ENCODE data around the gene NID1. TPM values are rescaled to one million over a fixed set of nuclear protein-coding genes. Genes with fewer than 3 reads are reported as not detected.

The NID1 gene
- total and polyA plus RNA-seq, 7 donors, result 12.0 to 31.8 (median 22.2) TPM

DNA sequence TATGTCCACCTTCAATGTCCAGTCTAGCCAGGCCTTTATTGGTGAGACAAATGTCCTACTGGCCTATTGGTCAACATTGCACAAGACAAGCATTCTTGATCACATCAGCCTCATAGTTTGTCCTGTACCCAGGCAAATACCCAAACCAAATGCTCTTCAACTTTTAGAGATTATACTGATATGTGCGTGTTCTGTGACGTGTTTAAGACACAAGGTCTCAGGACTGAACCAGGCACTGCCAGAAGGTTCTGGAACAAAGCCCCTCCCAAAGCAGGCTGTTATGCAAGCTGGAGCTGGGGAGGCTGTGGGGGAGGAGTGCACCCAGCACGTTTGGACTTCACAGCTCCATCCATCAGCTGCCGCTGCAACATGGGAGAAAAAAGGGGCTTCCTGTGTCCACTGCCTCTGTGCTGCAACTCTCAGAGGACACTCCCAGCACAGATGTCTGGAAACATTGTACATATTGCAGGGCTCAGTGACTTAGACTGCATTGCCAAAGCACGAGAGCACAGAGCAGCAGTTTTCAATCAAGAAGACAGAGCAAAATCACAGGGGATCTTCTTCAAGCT is 45.9 kb downstream of the NID1 start:
- no peak overlapping the region for H3K4me3 ChIP-seq
- peak overlapping the region; percentile 68 for H3K27ac ChIP-seq
- TF ChIP-seq, protein P1, sequence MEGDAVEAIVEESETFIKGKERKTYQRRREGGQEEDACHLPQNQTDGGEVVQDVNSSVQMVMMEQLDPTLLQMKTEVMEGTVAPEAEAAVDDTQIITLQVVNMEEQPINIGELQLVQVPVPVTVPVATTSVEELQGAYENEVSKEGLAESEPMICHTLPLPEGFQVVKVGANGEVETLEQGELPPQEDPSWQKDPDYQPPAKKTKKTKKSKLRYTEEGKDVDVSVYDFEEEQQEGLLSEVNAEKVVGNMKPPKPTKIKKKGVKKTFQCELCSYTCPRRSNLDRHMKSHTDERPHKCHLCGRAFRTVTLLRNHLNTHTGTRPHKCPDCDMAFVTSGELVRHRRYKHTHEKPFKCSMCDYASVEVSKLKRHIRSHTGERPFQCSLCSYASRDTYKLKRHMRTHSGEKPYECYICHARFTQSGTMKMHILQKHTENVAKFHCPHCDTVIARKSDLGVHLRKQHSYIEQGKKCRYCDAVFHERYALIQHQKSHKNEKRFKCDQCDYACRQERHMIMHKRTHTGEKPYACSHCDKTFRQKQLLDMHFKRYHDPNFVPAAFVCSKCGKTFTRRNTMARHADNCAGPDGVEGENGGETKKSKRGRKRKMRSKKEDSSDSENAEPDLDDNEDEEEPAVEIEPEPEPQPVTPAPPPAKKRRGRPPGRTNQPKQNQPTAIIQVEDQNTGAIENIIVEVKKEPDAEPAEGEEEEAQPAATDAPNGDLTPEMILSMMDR (IDR thresholded peaks at IDR 0.05), result no peak
- DNase-seq (peak; percentile 84 to 93), ATAC-seq (peak; percentile 68 to 80 (median 77))
- H3K9me3 ChIP-seq, result no peaks in the 10 kb centered on the region
- WGBS, 3 donors, result 43 to 65% (median 64%) methylated on average over 5 of the region's 5 CpGs
- no peaks in the 10 kb centered on the region for H3K27me3 ChIP-seq (ENCODE audit: insufficient read depth in 3 of 3, low read length in 2 of 3)
- H3K36me3 ChIP-seq (ENCODE audit: insufficient read depth in 1 of 2, low read depth in 1 of 2), result peaks cover 0 to 8% of the 10 kb centered on the region in 2 donors
- H3K4me1 ChIP-seq, result no peaks in the 10 kb centered on the region
- intact Hi-C loops (cut with DNase I), result no loop called here

DNA sequence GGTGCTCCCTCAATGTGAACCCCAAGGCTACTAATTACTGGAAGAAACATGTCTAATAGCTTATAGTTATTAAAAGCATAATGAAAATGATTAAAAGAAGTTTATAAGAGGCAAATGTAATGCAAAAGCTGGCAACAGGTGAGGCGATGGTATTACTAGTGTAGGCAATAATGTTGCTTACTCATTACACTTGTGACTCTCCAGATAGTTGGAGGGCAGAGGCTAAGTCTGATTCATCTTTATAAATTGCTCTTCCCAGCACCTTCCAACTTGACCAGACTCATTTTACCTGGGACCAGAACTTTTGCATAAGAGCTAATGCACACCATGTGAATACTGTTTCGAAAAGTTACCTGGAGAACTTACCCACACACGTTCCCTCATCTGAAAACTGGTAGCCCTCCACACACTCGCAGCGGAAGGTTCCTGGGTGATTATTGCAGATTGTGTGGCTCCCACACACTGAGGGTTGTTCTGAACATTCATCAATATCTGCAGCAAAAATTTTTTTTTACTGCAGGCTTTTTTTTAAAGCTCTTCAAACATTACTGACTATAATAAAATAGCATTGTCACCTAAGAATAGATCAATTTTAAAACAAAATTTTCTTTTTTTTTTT is 48.0 kb downstream of the NID1 start:
- ATAC-seq, result no peak
- H3K27ac ChIP-seq, result no peak overlapping the region
- TF ChIP-seq, protein P1 (IDR thresholded peaks at IDR 0.05), result no peak
- no peak overlapping the region for H3K4me3 ChIP-seq
- no peak for DNase-seq
- intact Hi-C loops (cut with DNase I), result no loop called here
- H3K9me3 ChIP-seq, result no peaks in the 10 kb centered on the region
- 94 to 98% (median 96%) methylated on average over 5 of the region's 5 CpGs for WGBS, 3 donors
- no peaks in the 10 kb centered on the region for H3K4me1 ChIP-seq
- H3K27me3 ChIP-seq (ENCODE audit: insufficient read depth in 3 of 3, low read length in 2 of 3), result no peaks in the 10 kb centered on the region
- H3K36me3 ChIP-seq (ENCODE audit: insufficient read depth in 1 of 2, low read depth in 1 of 2), result no peaks in the 10 kb centered on the region

DNA sequence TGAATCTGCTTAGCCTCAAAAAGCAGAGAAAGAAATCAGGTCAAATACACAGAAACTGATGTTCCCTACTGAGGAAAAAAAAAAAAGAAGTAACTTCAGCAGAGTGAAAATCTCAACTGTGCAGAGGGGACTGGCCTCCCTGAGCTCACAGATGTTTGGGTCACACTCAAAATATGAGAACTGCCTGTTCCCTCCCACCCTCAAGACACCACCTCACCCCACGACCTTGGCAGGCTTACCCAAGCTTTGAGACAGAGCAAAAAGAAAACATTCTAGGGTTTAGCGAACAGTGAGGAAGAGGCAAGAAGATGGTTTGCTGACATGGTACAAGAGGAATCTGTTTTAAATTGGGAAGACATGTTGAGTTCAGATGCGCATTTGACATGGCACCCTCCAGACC is 48.8 kb downstream of the NID1 start:
- Histone ChIP-seq H3K4me1 (no peaks in the 10 kb centered on the region), H3K27me3 (ENCODE audit: insufficient read depth in 3 of 3, low read length in 2 of 3) (no peaks in the 10 kb centered on the region), H3K36me3 (ENCODE audit: insufficient read depth in 1 of 2, low read depth in 1 of 2) (no peaks in the 10 kb centered on the region), H3K4me3 (no peak overlapping the region), H3K9me3 (no peaks in the 10 kb centered on the region), H3K27ac (no peak overlapping the region)
- intact Hi-C loops (cut with DNase I), result no loop called here
- TF ChIP-seq, protein P1 (IDR thresholded peaks at IDR 0.05), result no peak
- peak; percentile 67 to 86 for DNase-seq
- peak in 3 of 4 donors; percentile 19 to 54 (median 42) for ATAC-seq
- 55 to 73% (median 62%) methylated on average over 3 of the region's 3 CpGs for WGBS, 3 donors

DNA sequence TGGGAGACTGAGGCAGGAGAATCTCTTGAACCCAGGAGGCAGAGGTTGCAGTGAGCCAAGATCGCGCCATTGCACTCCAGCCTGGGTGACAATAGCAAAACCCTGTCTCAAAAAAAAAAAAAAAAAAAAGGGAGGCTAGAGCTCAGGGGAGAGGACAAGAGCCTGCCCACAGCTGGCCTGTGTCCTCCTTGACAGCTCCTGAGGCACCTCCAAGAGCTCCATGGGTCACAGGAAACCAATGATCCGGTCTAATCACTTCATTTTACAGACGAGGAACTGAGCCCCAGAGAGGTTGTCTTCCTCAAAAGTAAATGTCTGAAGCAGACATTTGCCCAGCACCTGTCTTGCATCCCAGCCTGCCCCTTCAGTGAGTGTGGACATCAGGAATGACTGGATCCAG is 49.4 kb downstream of the NID1 start:
- Histone ChIP-seq H3K9me3 (no peaks in the 10 kb centered on the region), H3K36me3 (ENCODE audit: insufficient read depth in 1 of 2, low read depth in 1 of 2) (no peaks in the 10 kb centered on the region), H3K27ac (no peak overlapping the region), H3K4me3 (no peak overlapping the region), H3K27me3 (ENCODE audit: insufficient read depth in 3 of 3, low read length in 2 of 3) (no peaks in the 10 kb centered on the region), H3K4me1 (no peaks in the 10 kb centered on the region)
- 80 to 84% (median 80%) methylated on average over 2 to 4 of the region's 4 CpGs for WGBS, 3 donors
- intact Hi-C loops (cut with DNase I), result no loop called here
- TF ChIP-seq, protein P1 (IDR thresholded peaks at IDR 0.05), result no peak
- ATAC-seq (no peak), DNase-seq (no peak)

DNA sequence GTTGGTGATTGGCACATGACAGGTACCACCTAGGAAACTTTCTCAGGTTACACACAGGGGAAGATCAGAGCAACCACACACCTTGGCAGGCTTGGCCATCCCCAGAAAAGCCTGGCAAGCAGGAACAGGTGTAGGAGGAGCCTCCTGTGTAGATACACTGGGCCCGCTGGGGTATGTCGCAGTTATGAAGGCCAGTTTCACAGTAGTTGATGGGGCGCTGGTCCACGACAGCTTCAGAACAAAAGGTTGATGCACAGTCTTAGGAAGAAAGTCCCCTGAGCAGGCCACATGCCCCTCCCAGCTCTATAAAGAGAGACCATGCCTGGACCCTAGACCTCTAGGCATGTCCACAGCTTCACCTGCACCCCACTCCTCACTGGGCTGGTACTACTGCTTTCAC is 51.6 kb downstream of the NID1 start:
- no peak overlapping the region for H3K27ac ChIP-seq
- H3K27me3 ChIP-seq (ENCODE audit: insufficient read depth in 3 of 3, low read length in 2 of 3), result no peaks in the 10 kb centered on the region
- no peaks in the 10 kb centered on the region for H3K4me1 ChIP-seq
- H3K9me3 ChIP-seq, result no peaks in the 10 kb centered on the region
- ATAC-seq, result no peak
- H3K36me3 ChIP-seq (ENCODE audit: insufficient read depth in 1 of 2, low read depth in 1 of 2), result no peaks in the 10 kb centered on the region
- DNase-seq, result no peak
- no peak overlapping the region for H3K4me3 ChIP-seq
- WGBS, 3 donors, result 97% methylated on average over 4 of the region's 4 CpGs
- TF ChIP-seq, protein P1 (IDR thresholded peaks at IDR 0.05), result no peak
- intact Hi-C loops (cut with DNase I), result no loop called here

Data from psoas muscle (tissue), 8 donors.